Tibial artery (tissue), 4 donors: Measurements from ENCODE around the gene ELMOD1.

Source experiments
- DNase-seq, 2 donors: peaks; one replicate each; pipeline ENCODE4 v3.0.0-alpha.2; 2019
- H3K27ac ChIP-seq, 2 donors: fragments of 200-600 bp; sonication (generic) in 1 of 2; 1 replicate in 1 of 2; 2 replicates in 1 of 2; pipeline ENCODE4 v1.5.1; 2018 to 2019; ENCODE audit warnings: mild to moderate bottlenecking in 1 of 2
- H3K27me3 ChIP-seq, 2 donors: fragments of 200-600 bp; sonication (generic) in 1 of 2; one replicate each; pipeline versions ENCODE4 v1.5.1 to v1.6.0; 2016 to 2019
- H3K36me3 ChIP-seq, 3 donors: fragments of 200-600 bp; sonication (generic) in 2 of 3; one replicate each; pipeline ENCODE4 v1.5.1; 2016 to 2019; ENCODE audit warnings: mild to moderate bottlenecking in 2 of 3
- H3K4me1 ChIP-seq, 4 donors: fragments of 200-600 bp; sonication (generic) in 2 of 4; 1 replicate in 3 of 4; 2 replicates in 1 of 4; pipeline ENCODE4 v1.5.1; 2016 to 2019
- H3K4me3 ChIP-seq, 2 donors: fragments of 200-600 bp; sonication (generic) in 1 of 2; 1 replicate in 1 of 2; 2 replicates in 1 of 2; pipeline ENCODE4 v1.5.1; 2018 to 2019; ENCODE audit warnings: mild to moderate bottlenecking in 2 of 2
- H3K9me3 ChIP-seq, 3 donors: fragments of 200-600 bp; sonication (generic) in 1 of 3; one replicate each; pipeline ENCODE4 v1.5.1; 2016 to 2019
- CTCF ChIP-seq, 2 experiments: fragments of 200-600 bp in 1 of 2; fragments of 450-650 bp in 1 of 2; IDR thresholded peaks; one replicate each; pipeline ENCODE4 v1.5.1; 2017 to 2019; ENCODE audit warnings: antibody characterized with exemption in 2 of 2, mild to moderate bottlenecking in 1 of 2, moderate library complexity in 1 of 2
- intact Hi-C: fragments of 100-400 bp; cut with DNase I; formaldehyde crosslinking; loops from one replicate; pipeline ENCODE4 v1.15.0; 2023; ENCODE audit warnings: low total_unique reads

The ELMOD1 gene

GRCh38 chr11:107598225-107599139 is 7.5 kb downstream of the ELMOD1 start:
- intact Hi-C loops: no loop called here
- H3K27ac ChIP-seq: no peak overlapping the region
- TF ChIP-seq CTCF (IDR thresholded peaks at IDR 0.05): no peak
- H3K4me1 ChIP-seq: no peaks in the 10 kb centered on the region
- no peak overlapping the region for H3K4me3 ChIP-seq
- no peaks in the 10 kb centered on the region for H3K9me3 ChIP-seq
- H3K27me3 ChIP-seq: peaks cover 0 to 28% of the 10 kb centered on the region in 2 donors
- no peaks in the 10 kb centered on the region for H3K36me3 ChIP-seq
- DNase-seq: no peak

GRCh38 chr11:107605061-107606006 is 14.4 kb downstream of the ELMOD1 start:
- Histone ChIP-seq H3K36me3 (no peaks in the 10 kb centered on the region), H3K27me3 (peaks cover 0 to 14% of the 10 kb centered on the region in 2 donors), H3K4me3 (no peak overlapping the region), H3K9me3 (no peaks in the 10 kb centered on the region), H3K27ac (no peak overlapping the region), H3K4me1 (no peaks in the 10 kb centered on the region)
- no peak for DNase-seq
- no peak for TF ChIP-seq CTCF (IDR thresholded peaks at IDR 0.05)
- intact Hi-C loops: no loop called here

DNA sequence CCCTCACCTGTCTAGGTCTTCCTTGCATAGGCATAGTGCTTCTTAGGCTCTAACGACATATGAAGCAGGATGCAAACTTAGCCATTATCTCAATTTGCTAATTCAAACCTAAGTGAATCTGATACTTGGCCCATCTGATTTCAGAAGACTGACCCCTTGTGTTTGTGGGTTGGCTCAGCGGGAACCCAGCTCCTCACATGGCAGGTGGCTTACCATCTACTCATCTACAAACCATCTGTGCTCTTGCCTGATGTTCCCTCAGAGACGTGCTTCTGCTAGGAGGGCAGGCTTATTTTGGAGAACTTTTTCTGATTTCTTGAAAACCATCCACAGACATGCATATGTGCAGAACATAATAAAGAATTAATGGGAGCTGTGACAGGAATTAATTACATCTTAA is 15.2 kb downstream of the ELMOD1 start:
- peaks cover 0 to 14% of the 10 kb centered on the region in 2 donors for H3K27me3 ChIP-seq
- H3K36me3 ChIP-seq: no peaks in the 10 kb centered on the region
- no peak for DNase-seq
- H3K9me3 ChIP-seq: no peaks in the 10 kb centered on the region
- intact Hi-C loops: no loop called here
- no peaks in the 10 kb centered on the region for H3K4me1 ChIP-seq
- no peak overlapping the region for H3K27ac ChIP-seq
- no peak for TF ChIP-seq CTCF (IDR thresholded peaks at IDR 0.05)
- H3K4me3 ChIP-seq: no peak overlapping the region

GRCh38 chr11:107608809-107609208 is 17.9 kb downstream of the ELMOD1 start:
- Histone ChIP-seq H3K27ac (no peak overlapping the region), H3K27me3 (no peaks in the 10 kb centered on the region), H3K9me3 (no peaks in the 10 kb centered on the region), H3K4me1 (no peaks in the 10 kb centered on the region), H3K36me3 (no peaks in the 10 kb centered on the region), H3K4me3 (no peak overlapping the region)
- no peak for DNase-seq
- intact Hi-C loops: no loop called here
- no peak for TF ChIP-seq CTCF (IDR thresholded peaks at IDR 0.05)

DNA sequence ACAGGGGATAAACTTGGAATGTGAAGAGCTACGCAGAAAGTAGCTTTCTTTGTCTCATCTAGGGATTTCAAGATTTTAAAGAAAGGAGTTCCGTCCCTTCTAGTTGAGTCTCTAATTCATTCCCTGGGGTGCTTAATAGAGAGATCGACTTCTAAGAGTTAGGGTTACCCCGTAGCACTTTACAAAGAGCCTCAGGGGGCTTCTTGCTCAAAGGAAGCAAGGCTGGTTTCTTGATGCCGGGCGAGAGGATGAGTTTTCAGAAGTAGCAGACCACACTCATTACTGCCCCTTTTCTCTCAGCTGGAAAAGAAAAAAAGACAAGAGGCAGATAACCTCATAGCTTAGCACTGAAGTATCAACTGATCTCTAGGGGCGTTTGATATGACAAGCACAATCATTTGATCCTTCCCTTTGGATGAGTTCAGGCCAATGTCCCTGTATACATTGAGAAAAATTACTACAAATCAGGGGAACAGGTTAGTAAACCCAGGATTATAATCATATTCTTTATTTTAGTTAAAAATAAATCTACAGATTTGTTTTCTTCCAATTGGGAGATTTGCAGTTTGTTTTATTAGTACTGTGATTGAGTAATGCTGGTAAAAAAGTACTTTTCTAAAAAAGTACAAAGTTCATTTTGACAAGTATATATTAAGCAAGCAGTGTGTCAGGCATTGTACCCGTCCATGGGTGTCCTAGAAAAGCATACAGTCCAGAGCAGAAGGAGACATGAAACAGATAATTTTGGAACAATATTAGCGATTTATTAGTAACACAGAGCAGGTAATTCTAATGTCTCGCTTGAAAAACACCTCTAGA is 18.7 kb downstream of the ELMOD1 start:
- DNase-seq: no peak
- Histone ChIP-seq H3K27ac (no peak overlapping the region), H3K4me1 (no peaks in the 10 kb centered on the region), H3K36me3 (no peaks in the 10 kb centered on the region), H3K27me3 (no peaks in the 10 kb centered on the region), H3K4me3 (no peak overlapping the region), H3K9me3 (no peaks in the 10 kb centered on the region)
- no peak for TF ChIP-seq CTCF (IDR thresholded peaks at IDR 0.05)
- intact Hi-C loops: no loop called here
